GM06990 (cell line): Measurements from ENCODE around the gene S100B.

Experiments used
- DNase-seq: peaks from one replicate; pipeline ENCODE4 v3.0.0-alpha.2; 2011; ENCODE audit not compliant: insufficient read length; ENCODE audit errors: extremely low read depth
- H3K27me3 ChIP-seq: replicated peaks from 2 replicates; pipeline ENCODE4 v1.6.0; 2011; ENCODE audit warnings: low read length; ENCODE audit not compliant: control insufficient read depth, insufficient read depth
- H3K36me3 ChIP-seq: 2 replicates; pipeline ENCODE4 v1.5.1; 2011; ENCODE audit warnings: low read length; ENCODE audit not compliant: control insufficient read depth, insufficient read depth
- H3K4me3 ChIP-seq: replicated peaks from 2 replicates; pipeline ENCODE4 v1.5.1; 2011; ENCODE audit warnings: low read depth, mild to moderate bottlenecking, control low read depth, low read length
- TF ChIP-seq, protein P1 (sequence below): IDR thresholded peaks from 2 replicates; pipeline ENCODE4 v1.5.1; 2011; ENCODE audit warnings: low read length, control low read depth, mild to moderate bottlenecking, inconsistent platforms; ENCODE audit not compliant: insufficient read depth, poor library complexity, severe bottlenecking

Gene S100B

DNA sequence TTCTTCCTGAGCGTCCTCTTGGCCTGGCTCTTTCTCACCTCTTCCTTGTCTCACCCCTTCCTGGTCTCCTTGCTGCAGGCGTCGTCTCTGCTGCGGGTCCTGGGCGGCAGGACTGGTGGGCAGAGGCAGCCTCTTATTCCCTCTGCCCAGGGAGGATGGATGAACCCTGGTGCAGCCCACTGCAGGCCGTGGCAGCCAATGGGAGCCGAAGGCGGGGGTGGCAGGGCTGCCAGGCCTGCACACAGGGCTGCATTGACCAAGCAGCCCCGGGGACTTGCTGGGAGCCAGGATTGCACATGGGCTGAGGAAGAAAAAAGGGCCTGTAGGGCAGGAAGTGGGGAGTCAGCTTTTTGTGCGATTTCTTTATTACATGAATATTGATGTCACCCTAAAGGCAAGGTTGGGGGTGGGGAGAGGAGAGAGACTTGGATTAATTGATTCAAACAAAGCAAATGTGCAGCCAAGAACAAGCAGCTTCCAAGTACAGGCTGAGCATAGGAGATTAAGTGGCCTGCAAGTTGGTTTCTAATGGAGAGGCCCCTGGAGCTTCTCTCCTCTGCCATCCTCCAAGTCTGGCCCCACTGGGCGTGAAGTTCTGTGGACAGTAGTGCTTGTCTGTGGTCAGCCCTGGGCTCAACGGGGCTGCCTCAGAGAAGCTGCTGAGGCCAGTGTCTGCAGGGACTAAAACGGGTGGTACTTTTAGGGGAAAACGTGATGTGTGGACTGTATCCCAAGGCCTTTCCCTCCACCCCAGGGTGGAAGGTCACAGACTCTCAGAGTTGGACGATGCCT, at the start of gene S100B:
Gene S100B, minus strand, starts transcription at position 108 of the 792 bp plus-strand sequence. CDS start 2,667 bp downstream, outside the sequence.
- no peak for DNase-seq
- Histone ChIP-seq H3K4me3 (no peak within 1 kb of the TSS), H3K27me3 (no peaks in the 10 kb centered on the region), H3K36me3 (no peaks in the 10 kb centered on the region)
- TF ChIP-seq, protein P1, sequence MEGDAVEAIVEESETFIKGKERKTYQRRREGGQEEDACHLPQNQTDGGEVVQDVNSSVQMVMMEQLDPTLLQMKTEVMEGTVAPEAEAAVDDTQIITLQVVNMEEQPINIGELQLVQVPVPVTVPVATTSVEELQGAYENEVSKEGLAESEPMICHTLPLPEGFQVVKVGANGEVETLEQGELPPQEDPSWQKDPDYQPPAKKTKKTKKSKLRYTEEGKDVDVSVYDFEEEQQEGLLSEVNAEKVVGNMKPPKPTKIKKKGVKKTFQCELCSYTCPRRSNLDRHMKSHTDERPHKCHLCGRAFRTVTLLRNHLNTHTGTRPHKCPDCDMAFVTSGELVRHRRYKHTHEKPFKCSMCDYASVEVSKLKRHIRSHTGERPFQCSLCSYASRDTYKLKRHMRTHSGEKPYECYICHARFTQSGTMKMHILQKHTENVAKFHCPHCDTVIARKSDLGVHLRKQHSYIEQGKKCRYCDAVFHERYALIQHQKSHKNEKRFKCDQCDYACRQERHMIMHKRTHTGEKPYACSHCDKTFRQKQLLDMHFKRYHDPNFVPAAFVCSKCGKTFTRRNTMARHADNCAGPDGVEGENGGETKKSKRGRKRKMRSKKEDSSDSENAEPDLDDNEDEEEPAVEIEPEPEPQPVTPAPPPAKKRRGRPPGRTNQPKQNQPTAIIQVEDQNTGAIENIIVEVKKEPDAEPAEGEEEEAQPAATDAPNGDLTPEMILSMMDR = no peak

DNA sequence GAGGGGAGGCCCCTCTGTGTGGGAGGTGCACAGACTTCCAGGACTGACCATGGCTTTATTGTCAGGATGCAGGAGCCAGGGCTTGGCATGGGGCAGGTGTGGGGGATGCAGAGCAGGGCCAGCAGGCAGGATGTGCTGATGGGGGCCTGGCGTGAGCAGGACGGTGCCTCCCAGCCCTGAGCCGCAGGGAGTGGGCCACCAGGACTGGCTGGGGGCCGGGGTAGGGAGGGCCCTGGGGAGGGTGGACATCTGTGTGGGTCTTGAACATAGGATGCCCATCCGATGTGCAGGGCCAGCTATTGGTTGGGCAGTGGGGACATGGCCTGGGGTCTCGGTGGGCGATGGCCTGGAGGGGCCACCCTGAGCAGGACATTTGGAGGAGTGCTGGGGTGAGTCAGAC, 46.2 kb upstream of the S100B start:
- TF ChIP-seq, protein P1 = no peak
- Histone ChIP-seq H3K27me3 (no peaks in the 10 kb centered on the region), H3K4me3 (no peak overlapping the region), H3K36me3 (peaks cover 37% of the 10 kb centered on the region)
- no peak for DNase-seq

DNA sequence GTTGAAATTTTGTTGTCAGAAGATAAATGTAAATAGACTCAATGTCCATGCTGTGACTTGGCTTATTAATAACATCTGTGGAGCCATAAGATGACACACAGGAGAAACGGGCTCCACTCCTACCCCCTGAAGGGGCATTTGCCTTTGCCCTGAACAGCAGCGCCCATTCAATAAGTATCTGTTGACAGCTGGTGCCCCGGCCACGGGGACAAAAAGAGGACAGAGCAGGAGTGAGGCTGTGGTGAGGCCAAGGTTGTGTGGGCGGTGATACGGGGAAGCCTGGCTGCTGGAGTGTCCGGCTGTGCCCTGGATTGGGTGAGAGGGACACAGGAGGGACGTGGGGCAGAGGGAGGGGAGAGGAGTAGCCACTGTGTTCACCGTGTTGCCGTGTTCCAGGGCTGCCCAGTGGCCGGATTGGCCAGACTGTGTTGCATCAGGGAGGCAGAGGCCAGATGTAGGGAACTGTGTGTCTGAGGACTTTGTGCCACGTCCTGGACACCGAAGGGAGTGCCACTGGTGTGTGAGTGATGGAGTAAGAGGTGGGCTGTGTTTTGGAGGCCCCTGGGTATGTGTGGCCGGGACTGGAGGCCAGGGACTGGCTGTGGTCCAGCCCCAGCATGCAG, 45.7 kb upstream of the S100B start:
- peaks cover 37% of the 10 kb centered on the region for H3K36me3 ChIP-seq

DNA sequence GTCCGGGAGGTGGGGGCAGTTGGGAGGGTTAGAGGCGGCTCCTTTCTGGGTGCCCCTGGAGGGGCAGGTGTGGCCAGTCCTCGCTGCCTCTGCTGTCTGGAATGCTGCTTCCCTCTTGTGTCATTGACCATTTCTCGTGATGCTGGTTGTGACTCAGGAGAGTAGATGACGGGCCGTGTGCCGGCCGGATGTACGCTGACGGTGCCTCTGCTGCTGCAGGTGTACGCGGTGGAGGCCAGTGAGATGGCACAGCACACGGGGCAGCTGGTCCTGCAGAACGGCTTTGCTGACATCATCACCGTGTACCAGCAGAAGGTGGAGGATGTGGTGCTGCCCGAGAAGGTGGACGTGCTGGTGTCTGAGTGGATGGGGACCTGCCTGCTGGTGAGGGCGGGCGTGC, 44.5 kb upstream of the S100B start:
- no peak overlapping the region for H3K4me3 ChIP-seq
- TF ChIP-seq, protein P1 = no peak
- no peaks in the 10 kb centered on the region for H3K27me3 ChIP-seq
- DNase-seq = no peak
- peaks cover 40% of the 10 kb centered on the region for H3K36me3 ChIP-seq

More for the DNA sequence above, 45.7 kb upstream of the S100B start:
- Histone ChIP-seq H3K4me3 (no peak overlapping the region), H3K27me3 (no peaks in the 10 kb centered on the region)
- no peak for DNase-seq
- TF ChIP-seq, protein P1 = no peak

DNA sequence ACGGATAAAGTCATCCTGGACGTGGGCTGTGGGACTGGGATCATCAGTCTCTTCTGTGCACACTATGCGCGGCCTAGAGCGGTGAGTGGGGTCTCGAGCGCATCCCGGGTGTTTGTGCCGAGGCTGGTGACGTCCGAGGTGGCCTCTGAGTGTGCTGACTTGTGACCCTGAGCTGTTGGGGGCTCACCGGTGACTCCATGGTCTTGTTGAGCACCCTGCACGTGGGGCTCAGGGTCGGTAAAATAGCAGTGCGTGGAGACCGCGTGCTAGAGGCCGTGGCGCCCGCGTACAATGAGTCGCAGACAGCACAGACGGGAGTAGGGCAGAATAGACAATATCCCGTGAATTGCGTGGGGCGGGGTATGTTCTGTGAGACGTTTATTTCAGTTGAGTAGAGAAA, 43.7 kb upstream of the S100B start:
- peaks cover 40% of the 10 kb centered on the region for H3K36me3 ChIP-seq
- TF ChIP-seq, protein P1 = no peak

More for the DNA sequence above, 43.7 kb upstream of the S100B start:
- Histone ChIP-seq H3K27me3 (no peaks in the 10 kb centered on the region), H3K4me3 (no peak overlapping the region)
- DNase-seq = no peak
